ENCODE data around the gene GAP43. TPM values are rescaled to one million over a fixed set of nuclear protein-coding genes. Genes with fewer than 3 reads are reported as not detected.

Gene GAP43
- total and polyA plus RNA-seq, 4 donors: 0.06 to 0.60 (median 0.19) TPM

GRCh38 chr3:115630850-115631249 lies 7.5 kb downstream of the GAP43 start:
- 82 to 86% methylated on average over 3 of the region's 3 CpGs for WGBS, 2 donors
- no peak for TF ChIP-seq CTCF (IDR thresholded peaks at IDR 0.05; ENCODE audit: control extremely low read depth, extremely low read depth)
- no peak overlapping the region for H3K27ac ChIP-seq (ENCODE audit: low read depth in 1 of 2, low read length in 1 of 2)
- ATAC-seq (ENCODE audit: insufficient read depth, low FRiP score) (no peak), DNase-seq (no peak)
- no peaks in the 10 kb centered on the region for H3K9me3 ChIP-seq (ENCODE audit: control insufficient read depth in 4 of 4, insufficient read depth in 3 of 4, low read length in 3 of 4)
- H3K9ac ChIP-seq (ENCODE audit: insufficient read depth in 1 of 2, low read length in 2 of 2): no peak overlapping the region
- H3K36me3 ChIP-seq (ENCODE audit: control insufficient read depth in 4 of 4, insufficient read depth in 4 of 4, low read length in 4 of 4): no peaks in the 10 kb centered on the region
- H3K4me1 ChIP-seq (ENCODE audit: control insufficient read depth in 5 of 5, insufficient read depth in 5 of 5, low read length in 5 of 5): no peaks in the 10 kb centered on the region
- no peak overlapping the region for H3K4me3 ChIP-seq
- H3K27me3 ChIP-seq (ENCODE audit: control insufficient read depth in 3 of 3, insufficient read depth in 3 of 3, low read length in 2 of 3): peaks cover 0 to 13% (median 12%) of the 10 kb centered on the region in 3 donors

GRCh38 chr3:115632026-115632425 lies 8.7 kb downstream of the GAP43 start:
- Histone ChIP-seq H3K4me3 (no peak overlapping the region), H3K9me3 (ENCODE audit: control insufficient read depth in 4 of 4, insufficient read depth in 3 of 4, low read length in 3 of 4) (no peaks in the 10 kb centered on the region), H3K36me3 (ENCODE audit: control insufficient read depth in 4 of 4, insufficient read depth in 4 of 4, low read length in 4 of 4) (no peaks in the 10 kb centered on the region), H3K9ac (ENCODE audit: insufficient read depth in 1 of 2, low read length in 2 of 2) (no peak overlapping the region), H3K27me3 (ENCODE audit: control insufficient read depth in 3 of 3, insufficient read depth in 3 of 3, low read length in 2 of 3) (peaks cover 0 to 5% (median 3%) of the 10 kb centered on the region in 3 donors), H3K4me1 (ENCODE audit: control insufficient read depth in 5 of 5, insufficient read depth in 5 of 5, low read length in 5 of 5) (no peaks in the 10 kb centered on the region), H3K27ac (ENCODE audit: low read depth in 1 of 2, low read length in 1 of 2) (no peak overlapping the region)
- no peak for ATAC-seq (ENCODE audit: insufficient read depth, low FRiP score)
- TF ChIP-seq CTCF (IDR thresholded peaks at IDR 0.05; ENCODE audit: control extremely low read depth, extremely low read depth): no peak
- DNase-seq: no peak

GRCh38 chr3:115633467-115633866 lies 10.2 kb downstream of the GAP43 start:
- Histone ChIP-seq H3K36me3 (ENCODE audit: control insufficient read depth in 4 of 4, insufficient read depth in 4 of 4, low read length in 4 of 4) (no peaks in the 10 kb centered on the region), H3K27ac (ENCODE audit: low read depth in 1 of 2, low read length in 1 of 2) (no peak overlapping the region), H3K9me3 (ENCODE audit: control insufficient read depth in 4 of 4, insufficient read depth in 3 of 4, low read length in 3 of 4) (no peaks in the 10 kb centered on the region), H3K9ac (ENCODE audit: insufficient read depth in 1 of 2, low read length in 2 of 2) (no peak overlapping the region), H3K27me3 (ENCODE audit: control insufficient read depth in 3 of 3, insufficient read depth in 3 of 3, low read length in 2 of 3) (no peaks in the 10 kb centered on the region), H3K4me3 (no peak overlapping the region), H3K4me1 (ENCODE audit: control insufficient read depth in 5 of 5, insufficient read depth in 5 of 5, low read length in 5 of 5) (no peaks in the 10 kb centered on the region)
- TF ChIP-seq CTCF (IDR thresholded peaks at IDR 0.05; ENCODE audit: control extremely low read depth, extremely low read depth): no peak
- WGBS, 2 donors: 90 to 99% methylated on average over 3 of the region's 3 CpGs
- no peak for DNase-seq
- no peak for ATAC-seq (ENCODE audit: insufficient read depth, low FRiP score)

GRCh38 chr3:115634052-115634451 lies 10.7 kb downstream of the GAP43 start:
- Histone ChIP-seq H3K9me3 (ENCODE audit: control insufficient read depth in 4 of 4, insufficient read depth in 3 of 4, low read length in 3 of 4) (no peaks in the 10 kb centered on the region), H3K4me3 (no peak overlapping the region), H3K4me1 (ENCODE audit: control insufficient read depth in 5 of 5, insufficient read depth in 5 of 5, low read length in 5 of 5) (no peaks in the 10 kb centered on the region), H3K9ac (ENCODE audit: insufficient read depth in 1 of 2, low read length in 2 of 2) (no peak overlapping the region), H3K27ac (ENCODE audit: low read depth in 1 of 2, low read length in 1 of 2) (no peak overlapping the region), H3K27me3 (ENCODE audit: control insufficient read depth in 3 of 3, insufficient read depth in 3 of 3, low read length in 2 of 3) (no peaks in the 10 kb centered on the region), H3K36me3 (ENCODE audit: control insufficient read depth in 4 of 4, insufficient read depth in 4 of 4, low read length in 4 of 4) (no peaks in the 10 kb centered on the region)
- TF ChIP-seq CTCF (IDR thresholded peaks at IDR 0.05; ENCODE audit: control extremely low read depth, extremely low read depth): no peak
- no peak for DNase-seq
- WGBS, 2 donors: 74 to 89% methylated on average over 2 of the region's 2 CpGs
- no peak for ATAC-seq (ENCODE audit: insufficient read depth, low FRiP score)
